ENCODE results near the gene NTRK3. TPM values are rescaled to one million over a fixed set of nuclear protein-coding genes. Genes with fewer than 3 reads are reported as not detected.

The NTRK3 gene
- total and polyA plus RNA-seq, 5 donors, result 2.6 to 5.5 (median 3.6) TPM

- intact Hi-C loops (cut with DNase I), result no loop called here
- H3K4me3 ChIP-seq (ENCODE audit: low read length), result no peak overlapping the region
- H3K27ac ChIP-seq (ENCODE audit: low read length), result no peak overlapping the region
- no peaks in the 10 kb centered on the region for H3K9me3 ChIP-seq (ENCODE audit: control insufficient read depth, low read length)
- H3K27me3 ChIP-seq (ENCODE audit: control insufficient read depth, insufficient read depth), result no peaks in the 10 kb centered on the region
- H3K4me1 ChIP-seq (ENCODE audit: control insufficient read depth, insufficient read depth, low read length), result no peaks in the 10 kb centered on the region
- ATAC-seq, result no peak
- DNase-seq, result no peak
- whole genome bisulfite sequencing, result 97% methylated on average over 6 of the region's 6 CpGs
Observed at GRCh38 chr15:88141269-88141889, 115.2 kb downstream of the NTRK3 start.

DNA sequence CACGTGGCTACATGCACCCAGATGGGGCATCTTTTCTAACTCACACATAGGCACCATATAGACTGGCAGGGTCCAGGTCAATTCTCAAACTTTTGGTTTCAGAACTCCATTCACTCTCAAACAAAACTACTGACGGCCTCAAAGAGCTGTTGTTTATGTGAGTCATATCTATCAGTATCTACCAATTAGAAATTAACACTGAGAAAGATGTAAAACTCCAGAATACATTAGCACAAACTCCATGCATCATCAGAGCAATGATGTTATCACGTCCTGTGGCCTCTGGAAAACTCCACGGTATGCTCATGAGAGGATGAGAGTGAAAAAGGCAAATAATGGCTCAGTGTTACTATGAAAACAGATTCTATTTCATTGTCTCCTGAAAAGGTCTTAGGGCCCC is 116.1 kb downstream of the NTRK3 start:
- Histone ChIP-seq H3K4me1 (ENCODE audit: control insufficient read depth, insufficient read depth, low read length) (no peaks in the 10 kb centered on the region), H3K4me3 (ENCODE audit: low read length) (no peak overlapping the region), H3K27me3 (ENCODE audit: control insufficient read depth, insufficient read depth) (no peaks in the 10 kb centered on the region), H3K27ac (ENCODE audit: low read length) (no peak overlapping the region), H3K9me3 (ENCODE audit: control insufficient read depth, low read length) (no peaks in the 10 kb centered on the region)
- intact Hi-C loops (cut with DNase I), result no loop called here
- DNase-seq (no peak), ATAC-seq (no peak)
- WGBS, result 73% methylated on average over 4 of the region's 4 CpGs

GRCh38 chr15:88139936-88140335 is 116.6 kb downstream of the NTRK3 start:
- intact Hi-C loops (cut with DNase I), result no loop called here
- WGBS, result 44% methylated on average over 2 of the region's 2 CpGs
- peak in 1 of 2 donors; percentile 45 for ATAC-seq

GRCh38 chr15:88133795-88134194 is 122.7 kb downstream of the NTRK3 start:
- WGBS, result 86% methylated on average over 6 of the region's 6 CpGs
- no peaks in the 10 kb centered on the region for H3K27me3 ChIP-seq (ENCODE audit: control insufficient read depth, insufficient read depth)
- no peaks in the 10 kb centered on the region for H3K9me3 ChIP-seq (ENCODE audit: control insufficient read depth, low read length)
- no peaks in the 10 kb centered on the region for H3K4me1 ChIP-seq (ENCODE audit: control insufficient read depth, insufficient read depth, low read length)
- ATAC-seq (no peak), DNase-seq (no peak)
- H3K4me3 ChIP-seq (ENCODE audit: low read length), result no peak overlapping the region
- intact Hi-C loops (cut with DNase I), result no loop called here
- H3K27ac ChIP-seq (ENCODE audit: low read length), result no peak overlapping the region

More at GRCh38 chr15:88139936-88140335, 116.6 kb downstream of the NTRK3 start:
- no peak for DNase-seq
- Histone ChIP-seq H3K4me3 (ENCODE audit: low read length) (no peak overlapping the region), H3K27ac (ENCODE audit: low read length) (no peak overlapping the region), H3K4me1 (ENCODE audit: control insufficient read depth, insufficient read depth, low read length) (no peaks in the 10 kb centered on the region), H3K27me3 (ENCODE audit: control insufficient read depth, insufficient read depth) (no peaks in the 10 kb centered on the region), H3K9me3 (ENCODE audit: control insufficient read depth, low read length) (no peaks in the 10 kb centered on the region)

- H3K4me3 ChIP-seq (ENCODE audit: low read length), result no peak overlapping the region
- no peaks in the 10 kb centered on the region for H3K4me1 ChIP-seq (ENCODE audit: control insufficient read depth, insufficient read depth, low read length)
- WGBS, result 53% methylated on average over 4 of the region's 4 CpGs
- no peaks in the 10 kb centered on the region for H3K9me3 ChIP-seq (ENCODE audit: control insufficient read depth, low read length)
- H3K27me3 ChIP-seq (ENCODE audit: control insufficient read depth, insufficient read depth), result no peaks in the 10 kb centered on the region
- intact Hi-C loops (cut with DNase I), result no loop called here
- DNase-seq (no peak), ATAC-seq (no peak)
- no peak overlapping the region for H3K27ac ChIP-seq (ENCODE audit: low read length)
Observed at GRCh38 chr15:88132499-88132898, 124.0 kb downstream of the NTRK3 start.

DNA sequence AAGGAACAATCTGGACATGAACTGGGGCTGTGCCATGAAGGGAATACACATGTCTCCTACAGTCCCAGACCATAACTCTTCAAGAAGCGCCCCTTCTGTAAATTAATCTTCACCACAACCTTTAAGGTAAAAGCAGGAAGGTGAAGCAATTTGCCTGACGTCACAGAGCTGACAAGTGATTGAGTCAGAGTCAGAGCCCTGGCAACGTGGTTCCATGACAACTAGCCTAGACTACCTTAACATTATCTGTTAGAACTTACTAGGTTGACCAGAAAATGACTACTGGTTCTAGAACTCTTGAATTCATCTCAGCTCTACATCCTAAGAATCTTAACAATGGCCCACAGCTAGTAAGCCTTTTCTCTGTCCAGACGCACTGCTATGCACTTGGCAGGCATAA is 124.6 kb downstream of the NTRK3 start:
- no peaks in the 10 kb centered on the region for H3K27me3 ChIP-seq (ENCODE audit: control insufficient read depth, insufficient read depth)
- no peak overlapping the region for H3K4me3 ChIP-seq (ENCODE audit: low read length)
- DNase-seq (no peak), ATAC-seq (no peak)
- 71% methylated on average over 4 of the region's 4 CpGs for WGBS
- H3K9me3 ChIP-seq (ENCODE audit: control insufficient read depth, low read length), result no peaks in the 10 kb centered on the region
- no peaks in the 10 kb centered on the region for H3K4me1 ChIP-seq (ENCODE audit: control insufficient read depth, insufficient read depth, low read length)
- H3K27ac ChIP-seq (ENCODE audit: low read length), result no peak overlapping the region
- intact Hi-C loops (cut with DNase I), result no loop called here

DNA sequence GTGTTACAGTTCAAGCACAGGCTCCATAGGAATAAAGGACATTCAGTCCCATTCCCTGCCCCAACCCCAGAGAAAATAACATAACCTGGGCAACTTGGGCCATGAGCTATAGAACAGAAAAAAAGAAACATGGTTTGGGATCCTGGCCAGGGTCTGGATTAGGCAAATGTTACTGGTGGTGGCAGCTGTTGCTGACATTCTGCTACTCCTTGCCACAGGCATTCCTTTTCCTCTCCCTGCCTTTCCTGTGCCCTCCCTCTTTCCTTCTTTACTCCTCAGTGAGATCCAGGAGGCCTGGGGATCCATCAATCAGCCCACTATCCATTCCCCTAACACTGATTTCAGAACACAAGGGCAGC is 129.1 kb downstream of the NTRK3 start:
- H3K4me3 ChIP-seq (ENCODE audit: low read length), result no peak overlapping the region
- intact Hi-C loops (cut with DNase I), result no loop called here
- H3K27me3 ChIP-seq (ENCODE audit: control insufficient read depth, insufficient read depth), result no peaks in the 10 kb centered on the region
- H3K4me1 ChIP-seq (ENCODE audit: control insufficient read depth, insufficient read depth, low read length), result no peaks in the 10 kb centered on the region
- DNase-seq (no peak), ATAC-seq (peak in 1 of 2 donors; percentile 12)
- H3K9me3 ChIP-seq (ENCODE audit: control insufficient read depth, low read length), result no peaks in the 10 kb centered on the region
- no peak overlapping the region for H3K27ac ChIP-seq (ENCODE audit: low read length)

DNA sequence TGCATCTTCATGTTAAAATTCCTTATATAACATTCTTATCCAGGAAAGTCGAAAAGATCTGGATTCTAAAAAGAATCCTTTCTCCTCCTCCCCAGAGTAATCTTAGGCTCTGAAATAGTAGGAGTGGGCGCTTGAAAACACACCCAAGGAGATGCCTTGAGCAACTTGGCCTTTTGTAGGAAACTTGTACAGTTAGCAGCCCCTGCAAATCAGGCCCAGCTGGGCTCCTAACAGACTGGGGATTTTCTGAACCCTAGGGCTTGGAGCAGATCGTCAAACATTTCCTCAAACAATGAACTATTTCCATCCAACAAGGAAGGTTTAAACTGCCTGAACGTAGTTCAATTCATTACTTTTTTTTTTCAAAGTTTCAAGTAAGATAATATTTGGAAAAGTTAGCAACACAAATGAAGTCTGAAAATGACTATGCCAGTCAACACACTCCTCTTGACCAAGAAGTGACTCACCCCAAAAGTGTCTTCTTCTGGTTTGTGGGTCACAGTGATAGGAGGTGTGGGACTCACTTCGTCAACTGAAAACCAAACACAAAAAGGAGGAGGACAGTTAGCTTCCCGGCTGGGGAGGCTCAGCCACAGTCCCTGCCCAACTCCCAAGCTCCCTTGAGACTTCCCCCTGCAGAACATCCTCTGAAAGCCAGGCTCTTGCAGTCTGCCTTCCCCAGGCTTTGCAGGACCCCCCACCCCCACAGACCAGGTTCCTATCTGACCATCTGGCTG is 129.7 kb downstream of the NTRK3 start:
- Histone ChIP-seq H3K4me3 (ENCODE audit: low read length) (no peak overlapping the region), H3K27ac (ENCODE audit: low read length) (no peak overlapping the region), H3K9me3 (ENCODE audit: control insufficient read depth, low read length) (no peaks in the 10 kb centered on the region), H3K4me1 (ENCODE audit: control insufficient read depth, insufficient read depth, low read length) (no peaks in the 10 kb centered on the region), H3K27me3 (ENCODE audit: control insufficient read depth, insufficient read depth) (no peaks in the 10 kb centered on the region)
- intact Hi-C loops (cut with DNase I), result no loop called here
- peak in 1 of 3 donors; percentile 55 for DNase-seq
- WGBS, result 47% methylated on average over 6 of the region's 6 CpGs
- peak; percentile 36 for ATAC-seq

DNA sequence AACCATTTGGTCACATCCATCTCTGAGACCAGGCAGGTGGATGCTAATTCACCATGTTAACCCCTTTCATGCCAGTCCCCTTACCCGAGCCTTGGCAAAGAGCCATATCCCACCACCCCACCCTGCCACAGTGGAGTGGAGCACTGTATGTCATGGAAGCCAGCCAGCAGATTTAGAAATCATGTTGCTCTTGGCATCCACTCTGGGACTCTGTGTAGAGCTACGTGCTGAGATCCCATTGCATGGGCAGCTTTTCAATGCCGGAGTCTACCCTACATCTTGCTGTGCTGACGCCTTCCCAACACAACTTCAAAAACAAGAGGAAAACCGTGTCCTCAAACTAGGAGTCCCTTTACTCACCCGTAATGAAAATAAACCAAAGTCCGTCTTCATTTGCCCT is 131.0 kb downstream of the NTRK3 start:
- Histone ChIP-seq H3K4me3 (ENCODE audit: low read length) (no peak overlapping the region), H3K27ac (ENCODE audit: low read length) (no peak overlapping the region), H3K9me3 (ENCODE audit: control insufficient read depth, low read length) (no peaks in the 10 kb centered on the region), H3K4me1 (ENCODE audit: control insufficient read depth, insufficient read depth, low read length) (no peaks in the 10 kb centered on the region), H3K27me3 (ENCODE audit: control insufficient read depth, insufficient read depth) (no peaks in the 10 kb centered on the region)
- intact Hi-C loops (cut with DNase I), result no loop called here
- peak; percentile 80 to 90 for ATAC-seq
- 41% methylated on average over 7 of the region's 7 CpGs for WGBS
- DNase-seq, result peak; percentile 57 to 78 (median 58)

GRCh38 chr15:88124199-88124598 is 132.3 kb downstream of the NTRK3 start:
- ATAC-seq (peak; percentile 28 to 35), DNase-seq (peak in 1 of 3 donors; percentile 51)
- Histone ChIP-seq H3K9me3 (ENCODE audit: control insufficient read depth, low read length) (no peaks in the 10 kb centered on the region), H3K27me3 (ENCODE audit: control insufficient read depth, insufficient read depth) (no peaks in the 10 kb centered on the region), H3K4me3 (ENCODE audit: low read length) (no peak overlapping the region), H3K27ac (ENCODE audit: low read length) (no peak overlapping the region), H3K4me1 (ENCODE audit: control insufficient read depth, insufficient read depth, low read length) (no peaks in the 10 kb centered on the region)
- intact Hi-C loops (cut with DNase I), result no loop called here
- WGBS, result 72% methylated on average over 5 of the region's 5 CpGs

- no peak for ATAC-seq
- no peaks in the 10 kb centered on the region for H3K4me1 ChIP-seq (ENCODE audit: control insufficient read depth, insufficient read depth, low read length)
- WGBS, result 86% methylated on average over 2 of the region's 2 CpGs
- H3K27me3 ChIP-seq (ENCODE audit: control insufficient read depth, insufficient read depth), result no peaks in the 10 kb centered on the region
- H3K4me3 ChIP-seq (ENCODE audit: low read length), result no peak overlapping the region
- DNase-seq, result no peak
- no peak overlapping the region for H3K27ac ChIP-seq (ENCODE audit: low read length)
- intact Hi-C loops (cut with DNase I), result no loop called here
- no peaks in the 10 kb centered on the region for H3K9me3 ChIP-seq (ENCODE audit: control insufficient read depth, low read length)
Observed at GRCh38 chr15:88121968-88122530, 134.5 kb downstream of the NTRK3 start.

Measured in right cardiac atrium (tissue), 5 donors.